PC-3 (cell line): ENCODE results near the gene LRPPRC. TPM values are rescaled to one million over a fixed set of nuclear protein-coding genes. Genes with fewer than 3 reads are reported as not detected.
"Not testable (repeated sequence)": the region's sequence is repeated elsewhere in the genome, so short reads cannot be mapped to it uniquely, and the experiment has no call there.

Experiments
- ATAC-seq: fragments of 200-7000 bp; cut with Tn5 transposase; 2 replicates; pipeline ENCODE4 v1.9.1; 2020; ENCODE audit warnings: mild to moderate bottlenecking, moderate library complexity
- BruUV-seq: library from RNA; stranded (reverse); fragments of 400-500 nt; replicated peaks from 2 replicates; lab custom pipeline; 2021; lab: Mats Ljungman, UMichigan
- CTCF ChIA-PET: fragments of 300-600 bp; sonication (Branson Sonifier 250); formaldehyde crosslinking; loops from one replicate; lab custom pipeline; 2022; ENCODE audit warnings: antibody characterized with exemption; lab: Charles Lee
- POLR2A ChIA-PET: fragments of 300-600 bp; sonication (Branson Sonifier 250); formaldehyde crosslinking; loops from one replicate; lab custom pipeline; 2022; ENCODE audit warnings: antibody characterized with exemption; ENCODE audit not compliant: unreplicated experiment; lab: Charles Lee
- DNase-seq: peaks from one replicate; pipeline ENCODE4 v3.0.0-alpha.2; 2015
- H2AFZ ChIP-seq: fragments of 300-600 bp; sonication (generic); 2 replicates; pipeline ENCODE4 v1.6.0; 2016; ENCODE audit warnings: antibody characterized with exemption, low read length
- H3F3A ChIP-seq: fragments of 300-600 bp; sonication (generic); one replicate; pipeline ENCODE4 v1.6.0; 2017; ENCODE audit warnings: antibody characterized with exemption, low read length, control low read depth, mild to moderate bottlenecking; ENCODE audit not compliant: unreplicated experiment
- H3K27ac ChIP-seq: fragments of 300-600 bp; sonication (generic); 2 replicates; pipeline ENCODE4 v1.5.1; 2016; ENCODE audit warnings: mild to moderate bottlenecking, low read length
- H3K27me3 ChIP-seq: fragments of 300-600 bp; sonication (generic); 2 replicates; pipeline ENCODE4 v1.6.1; 2016; ENCODE audit warnings: low read length, mixed read lengths
- H3K36me3 ChIP-seq: fragments of 300-600 bp; sonication (generic); 2 replicates; pipeline ENCODE4 v1.6.1; 2016; ENCODE audit warnings: low read depth, mixed run types, low read length, mixed read lengths
- H3K4me1 ChIP-seq: fragments of 300-600 bp; sonication (generic); 2 replicates; pipeline ENCODE4 v1.5.1; 2016; ENCODE audit warnings: low read length; ENCODE audit not compliant: insufficient read depth
- H3K4me2 ChIP-seq: fragments of 300-600 bp; sonication (generic); 2 replicates; pipeline ENCODE4 v1.6.0; 2016; ENCODE audit warnings: low read length
- H3K4me3 ChIP-seq: fragments of 300-600 bp; sonication (generic); 2 replicates; pipeline ENCODE4 v1.5.1; 2016; ENCODE audit warnings: mild to moderate bottlenecking, low read length, mixed read lengths
- H3K79me2 ChIP-seq: fragments of 300-600 bp; sonication (generic); 2 replicates; pipeline ENCODE4 v1.6.1; 2017; ENCODE audit warnings: low read length, mixed read lengths
- H3K9ac ChIP-seq: fragments of 300-600 bp; sonication (generic); 2 replicates; pipeline ENCODE4 v1.6.0; 2016; ENCODE audit warnings: mild to moderate bottlenecking, low read length
- H3K9me2 ChIP-seq: fragments of 300-600 bp; sonication (generic); replicated peaks from 2 replicates; pipeline ENCODE4 v1.6.1; 2016; ENCODE audit warnings: mixed run types, low read length, mixed read lengths
- H3K9me3 ChIP-seq: fragments of 300-600 bp; sonication (generic); 2 replicates; pipeline ENCODE4 v1.6.1; 2016; ENCODE audit warnings: low read length, mixed read lengths
- H4K20me1 ChIP-seq: fragments of 300-600 bp; sonication (generic); 2 replicates; pipeline ENCODE4 v1.6.1; 2016; ENCODE audit warnings: low read length, mixed read lengths
- EZH2 ChIP-seq: fragments of 300-600 bp; sonication (generic); IDR thresholded peaks from one replicate; pipeline ENCODE4 v1.6.1; 2017; ENCODE audit warnings: antibody characterized with exemption, mild to moderate bottlenecking, low read length; ENCODE audit not compliant: unreplicated experiment
- EZH2phosphoT487 ChIP-seq: fragments of 300-600 bp; sonication (generic); IDR thresholded peaks from 2 replicates; pipeline ENCODE4 v1.6.1; 2018; ENCODE audit warnings: mild to moderate bottlenecking, antibody characterized with exemption, low read length, borderline replicate concordance
- intact Hi-C: fragments of 100-400 bp; cut with micrococcal nuclease; formaldehyde crosslinking; loops from 2 replicates; pipeline ENCODE4 v1.9.0; 2023
- total RNA-seq: library from RNA; depleted of rRNA; stranded (reverse); fragments of >200 nt; gene quantifications from 2 replicates; pipeline ENCODE4 v1.2.3, GENCODE V29; 2014
- TF ChIP-seq, protein P1 (sequence below): fragments of 300-600 bp; sonication (generic); conservative IDR thresholded peaks from 2 replicates; pipeline ENCODE4 v1.5.1; 2017; ENCODE audit warnings: antibody characterized with exemption, low read depth, mild to moderate bottlenecking, low read length

Gene LRPPRC
- total RNA-seq, 1 experiment from 2014 or later, result 94.8 TPM

DNA sequence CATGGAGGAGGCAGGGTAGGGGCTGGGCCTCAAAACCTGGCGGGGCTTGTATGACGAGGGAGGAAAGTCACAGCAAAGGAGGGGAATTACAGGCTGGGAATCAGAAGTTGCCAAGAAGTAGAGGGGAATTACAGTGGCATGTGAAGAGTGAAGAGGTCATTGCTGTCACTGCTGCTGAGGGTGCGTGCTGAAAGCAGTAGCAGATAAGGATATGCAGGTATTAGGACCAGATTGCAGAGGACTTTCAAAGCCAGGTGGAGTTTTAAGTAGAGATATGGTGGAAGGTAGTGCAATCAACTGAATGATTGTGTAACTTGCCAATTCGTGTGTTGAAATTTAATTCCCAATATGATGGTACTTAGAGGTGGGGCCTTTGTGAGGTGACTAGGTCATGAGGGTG, 19.4 kb upstream of the LRPPRC start:
- no peaks in the 10 kb centered on the region for H3K36me3 ChIP-seq
- H3K27me3 ChIP-seq, result peaks cover 26% of the 10 kb centered on the region
- intact Hi-C loops, result no loop called here
- DNase-seq (no peak), ATAC-seq (no peak)
- H4K20me1 ChIP-seq, result no peaks in the 10 kb centered on the region
- no peak overlapping the region for H3K9ac ChIP-seq
- no peak overlapping the region for H3K4me3 ChIP-seq
- TF ChIP-seq EZH2phosphoT487, result no peak
- TF ChIP-seq, protein P1, sequence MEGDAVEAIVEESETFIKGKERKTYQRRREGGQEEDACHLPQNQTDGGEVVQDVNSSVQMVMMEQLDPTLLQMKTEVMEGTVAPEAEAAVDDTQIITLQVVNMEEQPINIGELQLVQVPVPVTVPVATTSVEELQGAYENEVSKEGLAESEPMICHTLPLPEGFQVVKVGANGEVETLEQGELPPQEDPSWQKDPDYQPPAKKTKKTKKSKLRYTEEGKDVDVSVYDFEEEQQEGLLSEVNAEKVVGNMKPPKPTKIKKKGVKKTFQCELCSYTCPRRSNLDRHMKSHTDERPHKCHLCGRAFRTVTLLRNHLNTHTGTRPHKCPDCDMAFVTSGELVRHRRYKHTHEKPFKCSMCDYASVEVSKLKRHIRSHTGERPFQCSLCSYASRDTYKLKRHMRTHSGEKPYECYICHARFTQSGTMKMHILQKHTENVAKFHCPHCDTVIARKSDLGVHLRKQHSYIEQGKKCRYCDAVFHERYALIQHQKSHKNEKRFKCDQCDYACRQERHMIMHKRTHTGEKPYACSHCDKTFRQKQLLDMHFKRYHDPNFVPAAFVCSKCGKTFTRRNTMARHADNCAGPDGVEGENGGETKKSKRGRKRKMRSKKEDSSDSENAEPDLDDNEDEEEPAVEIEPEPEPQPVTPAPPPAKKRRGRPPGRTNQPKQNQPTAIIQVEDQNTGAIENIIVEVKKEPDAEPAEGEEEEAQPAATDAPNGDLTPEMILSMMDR, result no peak
- TF ChIP-seq EZH2, result no peak
- POLR2A ChIA-PET, result no interaction called here
- H3K4me1 ChIP-seq, result no peaks in the 10 kb centered on the region
- H3K27ac ChIP-seq, result no peak overlapping the region
- no peak overlapping the region for H3K4me2 ChIP-seq
- no peaks in the 10 kb centered on the region for H3F3A ChIP-seq
- CTCF ChIA-PET, result no interaction called here
- H2AFZ ChIP-seq, result no peak overlapping the region
- no peaks in the 10 kb centered on the region for H3K79me2 ChIP-seq
- no TSS peak for BruUV-seq
- H3K9me3 ChIP-seq, result no peaks in the 10 kb centered on the region
- H3K9me2 ChIP-seq, result no peaks in the 10 kb centered on the region; the same call in 1 of the 2 replicates

- H3K36me3 ChIP-seq, H3K4me2 ChIP-seq, intact Hi-C loops, DNase-seq, H3K27ac ChIP-seq, H2AFZ ChIP-seq, H4K20me1 ChIP-seq, ATAC-seq, H3K9me2 ChIP-seq, H3K9me3 ChIP-seq, H3K4me1 ChIP-seq, H3K9ac ChIP-seq, H3K79me2 ChIP-seq, BruUV-seq, CTCF ChIA-PET, H3K4me3 ChIP-seq, POLR2A ChIA-PET, H3F3A ChIP-seq: not testable (repeated sequence)
- peaks cover 41% of the 10 kb centered on the region for H3K27me3 ChIP-seq
Observed at GRCh38 chr2:44013205-44013604, 17.4 kb upstream of the LRPPRC start.

DNA sequence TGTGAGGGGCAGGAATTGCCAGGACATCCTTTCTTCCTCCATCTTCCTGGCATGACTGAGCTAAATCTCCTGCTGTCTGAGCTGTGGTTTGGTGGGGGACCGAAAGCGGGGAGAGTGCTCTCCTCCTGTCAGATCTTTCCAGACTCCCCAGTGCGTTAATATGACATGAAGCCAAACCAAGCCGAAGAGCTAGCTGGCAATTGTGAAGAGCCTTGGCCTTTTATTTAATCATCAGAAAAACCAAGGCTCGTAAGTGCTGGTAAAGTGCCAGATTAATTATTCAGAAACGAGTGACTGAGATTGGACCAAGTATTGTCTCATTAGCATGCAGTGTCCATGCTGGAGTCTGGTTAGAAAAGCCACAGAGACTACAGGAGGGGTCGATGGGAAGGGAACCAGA, 14.5 kb upstream of the LRPPRC start:
- no peaks in the 10 kb centered on the region for H3K9me3 ChIP-seq
- H3K36me3 ChIP-seq, result no peaks in the 10 kb centered on the region
- TF ChIP-seq EZH2 (no peak), EZH2phosphoT487 (no peak)
- TF ChIP-seq, protein P1, result no peak
- H3K79me2 ChIP-seq, result no peaks in the 10 kb centered on the region
- CTCF ChIA-PET, result no interaction called here
- H3K4me3 ChIP-seq, result no peak overlapping the region
- H4K20me1 ChIP-seq, result no peaks in the 10 kb centered on the region
- no peak overlapping the region for H3K27ac ChIP-seq
- intact Hi-C loops, result no loop called here
- H3K4me1 ChIP-seq, result no peaks in the 10 kb centered on the region
- no peak for DNase-seq
- H3K9ac ChIP-seq, result no peak overlapping the region
- POLR2A ChIA-PET, result no interaction called here
- no peak for ATAC-seq
- no peaks in the 10 kb centered on the region for H3F3A ChIP-seq
- no TSS peak for BruUV-seq
- H3K4me2 ChIP-seq, result no peak overlapping the region
- no peaks in the 10 kb centered on the region; the same call in 1 of the 2 replicates for H3K9me2 ChIP-seq
- no peak overlapping the region for H2AFZ ChIP-seq
- H3K27me3 ChIP-seq, result peaks cover 40% of the 10 kb centered on the region
